GM12892 (cell line): ENCODE measurements around the gene ZNF582.

Experiments used
- POLR2A ChIP-seq: IDR thresholded peaks from 2 replicates; pipeline ENCODE4 v1.6.1; 2011; ENCODE audit warnings: low read depth, low read length, control low read depth
- POLR2AphosphoS5 ChIP-seq: IDR thresholded peaks from 2 replicates; pipeline ENCODE4 v1.6.1; 2011; ENCODE audit warnings: low read depth, low read length, control low read depth
- TAF1 ChIP-seq: IDR thresholded peaks from 2 replicates; pipeline ENCODE4 v1.6.1; 2011; ENCODE audit warnings: low read depth, mild to moderate bottlenecking, control low read depth, low read length, borderline replicate concordance

GRCh38 chr19:56403764-56404704 lies 10.7 kb upstream of the ZNF582 start, which contains the start of gene ZNF583:
- TF ChIP-seq POLR2A (peak; percentile 57; the same call in 1 of the 2 replicates), POLR2AphosphoS5 (peak; percentile 69; the same call in 1 of the 2 replicates), TAF1 (no peak)
